ENCODE data around the gene FXYD2.
"Not testable (repeated sequence)": the region's sequence is repeated elsewhere in the genome, so short reads cannot be mapped to it uniquely, and the experiment has no call there.

Gene FXYD2

GRCh38 chr11:117865546-117865945, 41.0 kb upstream of the FXYD2 start:
- not testable (repeated sequence) for H3K27me3 ChIP-seq (ENCODE audit: control insufficient read depth, insufficient read depth, low read length); H3K4me3 ChIP-seq (ENCODE audit: low read length); H3K36me3 ChIP-seq (ENCODE audit: control insufficient read depth, insufficient read depth, low read length); H3K27ac ChIP-seq (ENCODE audit: low read depth, low read length); H3K9ac ChIP-seq (ENCODE audit: low read length)
- H3K4me1 ChIP-seq (ENCODE audit: control insufficient read depth, insufficient read depth, low read length), result peaks cover 43% of the 10 kb centered on the region

GRCh38 chr11:117863383-117863782, 38.8 kb upstream of the FXYD2 start:
- no peaks in the 10 kb centered on the region for H3K36me3 ChIP-seq (ENCODE audit: control insufficient read depth, insufficient read depth, low read length)
- H3K9ac ChIP-seq (ENCODE audit: low read length), result no peak overlapping the region
- H3K4me1 ChIP-seq (ENCODE audit: control insufficient read depth, insufficient read depth, low read length), result peaks cover 37% of the 10 kb centered on the region
- H3K27ac ChIP-seq (ENCODE audit: low read depth, low read length), result no peak overlapping the region
- H3K4me3 ChIP-seq (ENCODE audit: low read length), result no peak overlapping the region
- H3K27me3 ChIP-seq (ENCODE audit: control insufficient read depth, insufficient read depth, low read length), result no peaks in the 10 kb centered on the region

- no peak overlapping the region for H3K9ac ChIP-seq (ENCODE audit: low read length)
- peaks cover 40% of the 10 kb centered on the region for H3K4me1 ChIP-seq (ENCODE audit: control insufficient read depth, insufficient read depth, low read length)
- H3K27ac ChIP-seq (ENCODE audit: low read depth, low read length), result no peak overlapping the region
- no peak overlapping the region for H3K4me3 ChIP-seq (ENCODE audit: low read length)
- H3K36me3 ChIP-seq (ENCODE audit: control insufficient read depth, insufficient read depth, low read length), result no peaks in the 10 kb centered on the region
- H3K27me3 ChIP-seq (ENCODE audit: control insufficient read depth, insufficient read depth, low read length), result no peaks in the 10 kb centered on the region
Measured at GRCh38 chr11:117862753-117863152, 38.2 kb upstream of the FXYD2 start.

- H3K4me1 ChIP-seq (ENCODE audit: control insufficient read depth, insufficient read depth, low read length), result peaks cover 40% of the 10 kb centered on the region
- no peak overlapping the region for H3K27ac ChIP-seq (ENCODE audit: low read depth, low read length)
- H3K27me3 ChIP-seq (ENCODE audit: control insufficient read depth, insufficient read depth, low read length), result no peaks in the 10 kb centered on the region
- H3K4me3 ChIP-seq (ENCODE audit: low read length), result no peak overlapping the region
- no peaks in the 10 kb centered on the region for H3K36me3 ChIP-seq (ENCODE audit: control insufficient read depth, insufficient read depth, low read length)
- no peak overlapping the region for H3K9ac ChIP-seq (ENCODE audit: low read length)
Measured at GRCh38 chr11:117862019-117862725, 37.6 kb upstream of the FXYD2 start.

GRCh38 chr11:117861151-117862018, 36.8 kb upstream of the FXYD2 start:
- H3K4me3 ChIP-seq (ENCODE audit: low read length), result no peak overlapping the region
- H3K9ac ChIP-seq (ENCODE audit: low read length), result no peak overlapping the region
- peaks cover 40% of the 10 kb centered on the region for H3K4me1 ChIP-seq (ENCODE audit: control insufficient read depth, insufficient read depth, low read length)
- H3K27ac ChIP-seq (ENCODE audit: low read depth, low read length), result no peak overlapping the region
- H3K36me3 ChIP-seq (ENCODE audit: control insufficient read depth, insufficient read depth, low read length), result no peaks in the 10 kb centered on the region
- H3K27me3 ChIP-seq (ENCODE audit: control insufficient read depth, insufficient read depth, low read length), result no peaks in the 10 kb centered on the region

GRCh38 chr11:117860139-117860538, 35.6 kb upstream of the FXYD2 start:
- Histone ChIP-seq H3K4me1 (ENCODE audit: control insufficient read depth, insufficient read depth, low read length) (peaks cover 36% of the 10 kb centered on the region), H3K27me3 (ENCODE audit: control insufficient read depth, insufficient read depth, low read length) (no peaks in the 10 kb centered on the region), H3K9ac (ENCODE audit: low read length) (no peak overlapping the region), H3K27ac (ENCODE audit: low read depth, low read length) (no peak overlapping the region), H3K4me3 (ENCODE audit: low read length) (no peak overlapping the region), H3K36me3 (ENCODE audit: control insufficient read depth, insufficient read depth, low read length) (no peaks in the 10 kb centered on the region)

- peaks cover 36% of the 10 kb centered on the region for H3K4me1 ChIP-seq (ENCODE audit: control insufficient read depth, insufficient read depth, low read length)
- H3K36me3 ChIP-seq (ENCODE audit: control insufficient read depth, insufficient read depth, low read length), result no peaks in the 10 kb centered on the region
- no peak overlapping the region for H3K9ac ChIP-seq (ENCODE audit: low read length)
- no peak overlapping the region for H3K27ac ChIP-seq (ENCODE audit: low read depth, low read length)
- no peak overlapping the region for H3K4me3 ChIP-seq (ENCODE audit: low read length)
- H3K27me3 ChIP-seq (ENCODE audit: control insufficient read depth, insufficient read depth, low read length), result no peaks in the 10 kb centered on the region
Measured at GRCh38 chr11:117859488-117860112, 35.1 kb upstream of the FXYD2 start.

GRCh38 chr11:117859061-117859460, 34.5 kb upstream of the FXYD2 start:
- Histone ChIP-seq H3K4me1 (ENCODE audit: control insufficient read depth, insufficient read depth, low read length) (peaks cover 36% of the 10 kb centered on the region), H3K4me3 (ENCODE audit: low read length) (no peak overlapping the region), H3K27ac (ENCODE audit: low read depth, low read length) (no peak overlapping the region)

GRCh38 chr11:117857734-117858414, 33.3 kb upstream of the FXYD2 start:
- H3K4me3 ChIP-seq (ENCODE audit: low read length), result no peak overlapping the region
- no peak overlapping the region for H3K27ac ChIP-seq (ENCODE audit: low read depth, low read length)
- no peaks in the 10 kb centered on the region for H3K27me3 ChIP-seq (ENCODE audit: control insufficient read depth, insufficient read depth, low read length)
- H3K4me1 ChIP-seq (ENCODE audit: control insufficient read depth, insufficient read depth, low read length), result peaks cover 34% of the 10 kb centered on the region
- no peaks in the 10 kb centered on the region for H3K36me3 ChIP-seq (ENCODE audit: control insufficient read depth, insufficient read depth, low read length)
- H3K9ac ChIP-seq (ENCODE audit: low read length), result no peak overlapping the region

More at GRCh38 chr11:117859061-117859460, 34.5 kb upstream of the FXYD2 start:
- no peaks in the 10 kb centered on the region for H3K36me3 ChIP-seq (ENCODE audit: control insufficient read depth, insufficient read depth, low read length)
- H3K9ac ChIP-seq (ENCODE audit: low read length), result no peak overlapping the region
- no peaks in the 10 kb centered on the region for H3K27me3 ChIP-seq (ENCODE audit: control insufficient read depth, insufficient read depth, low read length)

- Histone ChIP-seq H3K4me1 (ENCODE audit: control insufficient read depth, insufficient read depth, low read length) (peaks cover 21% of the 10 kb centered on the region), H3K27ac (ENCODE audit: low read depth, low read length) (no peak overlapping the region), H3K4me3 (ENCODE audit: low read length) (no peak overlapping the region), H3K9ac (ENCODE audit: low read length) (no peak overlapping the region), H3K27me3 (ENCODE audit: control insufficient read depth, insufficient read depth, low read length) (no peaks in the 10 kb centered on the region), H3K36me3 (ENCODE audit: control insufficient read depth, insufficient read depth, low read length) (no peaks in the 10 kb centered on the region)
Measured at GRCh38 chr11:117855912-117856651, 31.5 kb upstream of the FXYD2 start.

GRCh38 chr11:117855186-117855845, 30.8 kb upstream of the FXYD2 start:
- Histone ChIP-seq H3K36me3 (ENCODE audit: control insufficient read depth, insufficient read depth, low read length) (no peaks in the 10 kb centered on the region), H3K4me1 (ENCODE audit: control insufficient read depth, insufficient read depth, low read length) (peaks cover 17% of the 10 kb centered on the region), H3K27ac (ENCODE audit: low read depth, low read length) (no peak overlapping the region), H3K9ac (ENCODE audit: low read length) (no peak overlapping the region), H3K4me3 (ENCODE audit: low read length) (no peak overlapping the region), H3K27me3 (ENCODE audit: control insufficient read depth, insufficient read depth, low read length) (no peaks in the 10 kb centered on the region)
